Choroid plexus epithelial cell (primary cell): ENCODE data around the gene C10orf53.
A peak's percentile ranks its signal among the peaks of the same experiment; 100 is the strongest.

ENCODE experiments used
- DNase-seq: peaks from one replicate; pipeline ENCODE4 v3.0.0-alpha.2; 2010; ENCODE audit warnings: low read depth
- H3K4me3 ChIP-seq: 2 replicates; pipeline ENCODE4 v1.5.1; 2011; ENCODE audit warnings: low read depth, mild to moderate bottlenecking, control low read depth, low read length, moderate library complexity
- CTCF ChIP-seq: conservative IDR thresholded peaks from 2 replicates; pipeline ENCODE4 v1.5.1; 2011; ENCODE audit warnings: low read depth, mild to moderate bottlenecking, control low read depth, inconsistent platforms, low read length, moderate library complexity

The C10orf53 gene

GRCh38 chr10:49688920-49689319, 9.5 kb downstream of the C10orf53 start:
- TF ChIP-seq CTCF: no peak
- H3K4me3 ChIP-seq: no peak overlapping the region
- DNase-seq: no peak

- H3K4me3 ChIP-seq: no peak overlapping the region
- TF ChIP-seq CTCF: no peak
- DNase-seq: no peak
Observed at GRCh38 chr10:49689882-49690510, 10.5 kb downstream of the C10orf53 start.

- DNase-seq: peak; percentile 4
- TF ChIP-seq CTCF: no peak
- H3K4me3 ChIP-seq: no peak overlapping the region
Observed at GRCh38 chr10:49690698-49691356, 11.4 kb downstream of the C10orf53 start.

GRCh38 chr10:49691588-49691987, 12.1 kb downstream of the C10orf53 start:
- DNase-seq: no peak
- no peak overlapping the region for H3K4me3 ChIP-seq
- TF ChIP-seq CTCF: no peak

- H3K4me3 ChIP-seq: no peak overlapping the region
- no peak for DNase-seq
- no peak for TF ChIP-seq CTCF
Observed at GRCh38 chr10:49694466-49694865, 15.0 kb downstream of the C10orf53 start.

- no peak for DNase-seq
- no peak for TF ChIP-seq CTCF
- no peak overlapping the region for H3K4me3 ChIP-seq
Observed at GRCh38 chr10:49696311-49696710, 16.9 kb downstream of the C10orf53 start.

- no peak for TF ChIP-seq CTCF
- DNase-seq: no peak
- no peak overlapping the region for H3K4me3 ChIP-seq
Observed at GRCh38 chr10:49698679-49699078, 19.2 kb downstream of the C10orf53 start.
